ENCODE results near the gene B4GAT1.

- TF ChIP-seq CTCF (IDR thresholded peaks at IDR 0.05) (no peak), ZFX (IDR thresholded peaks at IDR 0.05; ENCODE audit: borderline replicate concordance) (no peak)
Observed at GRCh38 chr11:66332371-66333219, 14.8 kb downstream of the B4GAT1 start.
